Measurements from ENCODE around the gene FAM221A. TPM values are rescaled to one million over a fixed set of nuclear protein-coding genes. Genes with fewer than 3 reads are reported as not detected.

FAM221A gene
- total and polyA plus RNA-seq, 8 donors, result 9.7 to 14.8 (median 13.4) TPM

DNA sequence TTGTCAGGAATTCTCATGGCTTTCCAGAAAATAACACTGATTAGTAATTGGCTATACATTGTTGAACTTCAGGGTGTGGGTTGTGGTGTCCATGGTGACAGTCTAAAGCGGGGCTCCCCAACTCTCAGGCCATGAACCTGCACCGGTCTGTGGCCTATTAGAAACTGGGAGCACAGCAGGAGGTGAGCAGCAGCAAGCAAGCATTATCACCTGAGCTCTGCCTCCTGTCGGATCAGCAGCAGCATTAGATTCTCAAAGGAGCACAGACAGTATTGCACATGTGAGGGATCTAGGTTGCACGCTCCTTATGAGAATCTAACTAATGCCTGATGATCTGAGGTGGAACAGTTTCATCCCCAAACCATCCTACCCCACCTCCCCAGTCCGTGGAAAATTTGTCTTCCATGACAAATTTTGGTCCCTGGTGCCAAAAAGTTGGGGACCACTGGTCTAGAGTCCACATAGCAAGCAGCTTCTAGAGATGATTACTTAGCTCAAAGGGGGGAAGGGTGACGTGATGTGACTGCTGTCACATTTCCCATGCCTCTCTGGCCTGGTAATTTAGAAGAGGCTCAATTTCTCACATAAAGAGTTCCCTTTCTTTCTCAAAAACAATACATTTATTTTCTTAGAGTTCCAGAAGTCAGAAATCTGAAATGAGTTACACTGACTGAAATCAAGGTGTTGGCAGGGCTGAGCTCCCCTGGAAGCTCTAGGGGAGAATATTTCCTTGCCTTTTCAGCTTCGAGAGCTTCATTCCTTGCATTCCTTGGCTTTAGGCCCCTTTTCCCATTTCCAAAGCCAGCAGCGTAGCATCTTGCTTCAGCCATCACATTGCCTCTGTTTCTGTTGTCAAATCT is 17.6 kb upstream of the FAM221A start:
- FAIRE-seq (no peak), DNase-seq (no peak), ATAC-seq (peak in 3 of 4 donors; percentile 21 to 57 (median 53))
- H3K36me3 ChIP-seq, result no peaks in the 10 kb centered on the region
- H3K4me3 ChIP-seq, result no peak overlapping the region
- intact Hi-C loops (cut with DNase I), result no loop called here
- 67 to 68% methylated on average over 8 of the region's 8 CpGs for WGBS, 2 donors
- no peaks in the 10 kb centered on the region for H3K27me3 ChIP-seq
- H3K9me3 ChIP-seq, result no peaks in the 10 kb centered on the region
- peak overlapping the region in 1 of 4 donors; percentile 20 for H3K27ac ChIP-seq
- H3K4me1 ChIP-seq, result peaks cover 0 to 8% (median 0%) of the 10 kb centered on the region in 3 donors
- TF ChIP-seq, protein P1, sequence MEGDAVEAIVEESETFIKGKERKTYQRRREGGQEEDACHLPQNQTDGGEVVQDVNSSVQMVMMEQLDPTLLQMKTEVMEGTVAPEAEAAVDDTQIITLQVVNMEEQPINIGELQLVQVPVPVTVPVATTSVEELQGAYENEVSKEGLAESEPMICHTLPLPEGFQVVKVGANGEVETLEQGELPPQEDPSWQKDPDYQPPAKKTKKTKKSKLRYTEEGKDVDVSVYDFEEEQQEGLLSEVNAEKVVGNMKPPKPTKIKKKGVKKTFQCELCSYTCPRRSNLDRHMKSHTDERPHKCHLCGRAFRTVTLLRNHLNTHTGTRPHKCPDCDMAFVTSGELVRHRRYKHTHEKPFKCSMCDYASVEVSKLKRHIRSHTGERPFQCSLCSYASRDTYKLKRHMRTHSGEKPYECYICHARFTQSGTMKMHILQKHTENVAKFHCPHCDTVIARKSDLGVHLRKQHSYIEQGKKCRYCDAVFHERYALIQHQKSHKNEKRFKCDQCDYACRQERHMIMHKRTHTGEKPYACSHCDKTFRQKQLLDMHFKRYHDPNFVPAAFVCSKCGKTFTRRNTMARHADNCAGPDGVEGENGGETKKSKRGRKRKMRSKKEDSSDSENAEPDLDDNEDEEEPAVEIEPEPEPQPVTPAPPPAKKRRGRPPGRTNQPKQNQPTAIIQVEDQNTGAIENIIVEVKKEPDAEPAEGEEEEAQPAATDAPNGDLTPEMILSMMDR (IDR thresholded peaks at IDR 0.05), result no peak

DNA sequence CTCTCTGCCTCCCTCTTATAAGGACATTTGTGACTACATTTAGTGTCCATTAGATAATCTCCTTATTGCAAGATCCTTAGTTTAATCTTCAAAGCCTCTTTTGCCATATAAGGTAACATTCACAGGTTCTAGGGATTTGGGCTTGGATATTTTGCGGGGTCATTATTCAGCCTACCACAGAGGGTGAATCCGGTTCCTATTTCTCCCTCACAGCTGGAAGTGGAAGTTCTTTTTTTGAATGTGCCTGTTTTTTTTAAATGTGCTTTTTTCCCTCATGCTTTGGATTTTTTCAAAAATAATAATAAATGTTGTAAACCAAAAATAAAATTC is 17.1 kb upstream of the FAM221A start:
- Histone ChIP-seq H3K9me3 (no peaks in the 10 kb centered on the region), H3K4me3 (no peak overlapping the region), H3K36me3 (no peaks in the 10 kb centered on the region), H3K27me3 (no peaks in the 10 kb centered on the region), H3K27ac (no peak overlapping the region), H3K4me1 (peaks cover 0 to 8% (median 0%) of the 10 kb centered on the region in 3 donors)
- WGBS, 2 donors, result 92 to 93% methylated on average over 2 of the region's 2 CpGs
- intact Hi-C loops (cut with DNase I), result no loop called here
- DNase-seq (no peak), FAIRE-seq (no peak), ATAC-seq (no peak)
- TF ChIP-seq, protein P1 (IDR thresholded peaks at IDR 0.05), result no peak

GRCh38 chr7:23664122-23664521 is 15.9 kb upstream of the FAM221A start:
- intact Hi-C loops (cut with DNase I), result no loop called here
- Histone ChIP-seq H3K36me3 (no peaks in the 10 kb centered on the region), H3K27ac (no peak overlapping the region), H3K9me3 (no peaks in the 10 kb centered on the region), H3K4me1 (peaks cover 0 to 8% (median 0%) of the 10 kb centered on the region in 3 donors), H3K27me3 (no peaks in the 10 kb centered on the region), H3K4me3 (no peak overlapping the region)
- ATAC-seq, result no peak
- DNase-seq, result no peak
- no peak for FAIRE-seq
- TF ChIP-seq, protein P1 (IDR thresholded peaks at IDR 0.05), result no peak

GRCh38 chr7:23672033-23672432 is 8.0 kb upstream of the FAM221A start:
- Histone ChIP-seq H3K27me3 (no peaks in the 10 kb centered on the region), H3K9me3 (no peaks in the 10 kb centered on the region), H3K4me1 (no peaks in the 10 kb centered on the region), H3K27ac (no peak overlapping the region), H3K4me3 (no peak overlapping the region), H3K36me3 (no peaks in the 10 kb centered on the region)
- DNase-seq (no peak), ATAC-seq (no peak), FAIRE-seq (no peak)
- WGBS, 2 donors, result 72 to 77% methylated on average over 3 of the region's 3 CpGs
- intact Hi-C loops (cut with DNase I), result no loop called here
- TF ChIP-seq, protein P1 (IDR thresholded peaks at IDR 0.05), result no peak
